H9 (cell line): ENCODE data around the gene GAS5. TPM values are rescaled to one million over a fixed set of nuclear protein-coding genes. Genes with fewer than 3 reads are reported as not detected.

ENCODE experiments used
- DNase-seq: peaks from one replicate; pipeline ENCODE4 v3.0.0-alpha.2; 2017
- H2AFZ ChIP-seq: one replicate; pipeline ENCODE4 v1.6.1; 2013; ENCODE audit warnings: mild to moderate bottlenecking, low read length, control low read depth, moderate library complexity
- H2AK5ac ChIP-seq: 2 replicates; pipeline ENCODE4 v1.6.1; 2013; ENCODE audit warnings: low read length, control low read depth, mixed read lengths; ENCODE audit not compliant: insufficient read length
- H2BK120ac ChIP-seq: one replicate; pipeline ENCODE4 v1.6.1; 2013; ENCODE audit warnings: low read depth, mild to moderate bottlenecking, low read length, control low read depth, inconsistent platforms; ENCODE audit not compliant: poor library complexity, severe bottlenecking
- H2BK12ac ChIP-seq: 2 replicates; pipeline ENCODE4 v1.6.1; 2013; ENCODE audit warnings: low read length, control low read depth, mixed read lengths, low read depth; ENCODE audit not compliant: insufficient read length
- H2BK15ac ChIP-seq: 2 replicates; pipeline ENCODE4 v1.6.1; 2013; ENCODE audit warnings: low read depth, low read length, control low read depth
- H2BK20ac ChIP-seq: one replicate; pipeline ENCODE4 v1.6.1; 2013; ENCODE audit warnings: low read depth, mild to moderate bottlenecking, low read length, control low read depth, inconsistent platforms; ENCODE audit not compliant: poor library complexity, severe bottlenecking
- H2BK5ac ChIP-seq: 2 replicates; pipeline ENCODE4 v1.6.1; 2013; ENCODE audit warnings: low read length, control low read depth, mixed read lengths; ENCODE audit not compliant: insufficient read length
- H3K14ac ChIP-seq: 2 replicates; pipeline ENCODE4 v1.6.1; 2013; ENCODE audit warnings: low read length, control low read depth; ENCODE audit not compliant: insufficient read depth
- H3K18ac ChIP-seq: 2 replicates; pipeline ENCODE4 v1.6.1; 2013; ENCODE audit warnings: low read depth, mild to moderate bottlenecking, mixed read lengths, low read length, control low read depth; ENCODE audit not compliant: insufficient read length
- H3K23ac ChIP-seq: 2 replicates; pipeline ENCODE4 v1.6.1; 2013; ENCODE audit warnings: low read length, control low read depth, mixed read lengths, low read depth; ENCODE audit not compliant: insufficient read length
- H3K23me2 ChIP-seq: 2 replicates; pipeline ENCODE4 v1.6.1; 2013; ENCODE audit warnings: low read depth, mild to moderate bottlenecking, mixed read lengths, low read length, control low read depth; ENCODE audit not compliant: insufficient read length, poor library complexity, severe bottlenecking
- H3K27ac ChIP-seq: 2 replicates; pipeline ENCODE4 v1.5.1; 2013; ENCODE audit warnings: low read length, control low read depth, mixed read lengths, low read depth; ENCODE audit not compliant: insufficient read length
- H3K27me3 ChIP-seq: 2 replicates; pipeline ENCODE4 v1.6.1; 2013; ENCODE audit warnings: low read length, control low read depth, inconsistent platforms; ENCODE audit not compliant: insufficient read depth
- H3K4ac ChIP-seq: 2 replicates; pipeline ENCODE4 v1.6.1; 2013; ENCODE audit warnings: low read depth, mild to moderate bottlenecking, control low read depth, inconsistent platforms, low read length, moderate library complexity
- H3K4me1 ChIP-seq: 2 replicates; pipeline ENCODE4 v1.6.1; 2013; ENCODE audit warnings: low read length, control low read depth, inconsistent platforms; ENCODE audit not compliant: insufficient read depth
- H3K4me2 ChIP-seq: 2 replicates; pipeline ENCODE4 v1.6.1; 2013; ENCODE audit warnings: low read length, control low read depth, mixed read lengths; ENCODE audit not compliant: insufficient read length, insufficient read depth
- H3K56ac ChIP-seq: 2 replicates; pipeline ENCODE4 v1.6.1; 2013; ENCODE audit warnings: low read depth, mild to moderate bottlenecking, mixed read lengths, low read length, control low read depth; ENCODE audit not compliant: insufficient read length
- H3K79me1 ChIP-seq: 2 replicates; pipeline ENCODE4 v1.6.1; 2013; ENCODE audit warnings: low read depth, mild to moderate bottlenecking, moderate library complexity, low read length, control low read depth, inconsistent platforms; ENCODE audit not compliant: insufficient read depth, poor library complexity, severe bottlenecking
- H3K79me2 ChIP-seq: 2 replicates; pipeline ENCODE4 v1.6.1; 2013; ENCODE audit warnings: low read length, control low read depth, inconsistent platforms; ENCODE audit not compliant: insufficient read depth
- H3K9ac ChIP-seq: 2 replicates; pipeline ENCODE4 v1.6.1; 2013; ENCODE audit warnings: low read length, control low read depth, mixed read lengths; ENCODE audit not compliant: insufficient read length; ENCODE audit errors: extremely low read depth
- H3K9me3 ChIP-seq: one replicate; pipeline ENCODE4 v1.6.1; 2013; ENCODE audit warnings: low read depth, low read length, inconsistent platforms; ENCODE audit not compliant: control insufficient read depth
- H3T11ph ChIP-seq: one replicate; pipeline ENCODE4 v1.6.1; 2013; ENCODE audit warnings: mild to moderate bottlenecking, low read length, control low read depth, inconsistent platforms
- H4K20me1 ChIP-seq: one replicate; pipeline ENCODE4 v1.6.1; 2013; ENCODE audit not compliant: control insufficient read depth, insufficient read length, insufficient read depth
- H4K5ac ChIP-seq: 2 replicates; pipeline ENCODE4 v1.6.1; 2013; ENCODE audit warnings: low read depth, mild to moderate bottlenecking, mixed read lengths, low read length, control low read depth; ENCODE audit not compliant: insufficient read length
- H4K8ac ChIP-seq: replicated peaks from 2 replicates; pipeline ENCODE4 v1.6.1; 2013; ENCODE audit warnings: low read length, control low read depth, mixed read lengths, low read depth; ENCODE audit not compliant: insufficient read length
- H4K91ac ChIP-seq: 2 replicates; pipeline ENCODE4 v1.6.1; 2013; ENCODE audit warnings: low read depth, mild to moderate bottlenecking, moderate library complexity, mixed read lengths, low read length, control low read depth; ENCODE audit not compliant: insufficient read length
- H3K27ac Mint-ChIP-seq, 3 experiments: 2 replicates in 2 of 3; 3 replicates in 1 of 3; pipeline ENCODE4 v1.8.0; 2020 to 2021; ENCODE audit warnings: mixed read lengths in 3 of 3, mild to moderate bottlenecking in 1 of 3, moderate library complexity in 1 of 3
- H3K27me3 Mint-ChIP-seq: 2 replicates; pipeline ENCODE4 v1.8.0; 2021; ENCODE audit warnings: low read depth, mild to moderate bottlenecking, moderate library complexity, mixed read lengths
- H3K36me3 Mint-ChIP-seq, 3 experiments: 2 replicates in 2 of 3; 3 replicates in 1 of 3; pipeline ENCODE4 v1.8.0; 2020 to 2021; ENCODE audit warnings: low read depth in 3 of 3, mixed read lengths in 3 of 3; ENCODE audit not compliant: insufficient read depth in 1 of 3
- H3K4me1 Mint-ChIP-seq, 2 experiments: 2 replicates each; pipeline ENCODE4 v1.8.0; 2020; ENCODE audit warnings: mixed read lengths in 2 of 2
- H3K4me3 Mint-ChIP-seq, 2 experiments: 2 replicates in 1 of 2; 3 replicates in 1 of 2; pipeline ENCODE4 v1.8.0; 2020 to 2021; ENCODE audit warnings: mild to moderate bottlenecking in 2 of 2, mixed read lengths in 2 of 2, moderate library complexity in 1 of 2
- H3K9me3 Mint-ChIP-seq, 2 experiments: 2 replicates in 1 of 2; 3 replicates in 1 of 2; pipeline ENCODE4 v1.8.0; 2020; ENCODE audit warnings: mild to moderate bottlenecking in 2 of 2, mixed read lengths in 2 of 2, moderate library complexity in 1 of 2
- WGBS: extraction: QIAGEN DNeasy Blood & Tissue Kit; methylation state at CpG from one replicate; pipeline ENCODE4 v1.1.7; 2013; ENCODE audit warnings: missing lambda C conversion rate, low lambda C conversion rate, mixed read lengths; ENCODE audit not compliant: insufficient read length; ENCODE audit errors: extremely low coverage; 5-methylcytosine and 5-hydroxymethylcytosine counted together
- long read RNA-seq: library from polyadenylated mRNA; unstranded; transcript quantifications from one replicate; pipeline ENCODE4 v2.0.0, GENCODE V29; 2020
- total RNA-seq: library from RNA; stranded (reverse); gene quantifications from 2 replicates; pipeline ENCODE4 v1.2.1, GENCODE V29; 2021
- TF ChIP-seq, protein P1 (sequence below): fragments of 200-600 bp; sonication (generic); conservative IDR thresholded peaks from 3 replicates; pipeline ENCODE4 v1.8.0; 2021; ENCODE audit warnings: antibody characterized with exemption, mild to moderate bottlenecking

The GAS5 gene
- total RNA-seq = 677 and 690 TPM in 2 replicates
- long read RNA-seq, transcript GAS5-203 (6 exons, 799 nt) = minor isoform, 12 of 505 reads
- long read RNA-seq, transcript GAS5-201 (10 exons, 979 nt) = minor isoform, 16 of 505 reads
- long read RNA-seq, transcript GAS5-204 (3 exons, 1,060 nt) = minor isoform, 19 of 505 reads
- long read RNA-seq, transcript GAS5-221 (12 exons, 632 nt) = major isoform, 59 of 505 reads
- long read RNA-seq, partial matches to known transcripts = 103 of 505 reads
- long read RNA-seq, other reads (novel, unspliced or antisense) = 263 of 505 reads

- H3K14ac ChIP-seq = peak within 1 kb of the TSS; percentile 99
- H3K4me2 ChIP-seq = peak within 1 kb of the TSS; percentile 96
- H2BK15ac ChIP-seq = no peak within 1 kb of the TSS
- H3K56ac ChIP-seq = peak within 1 kb of the TSS; percentile 27
- H3K36me3 Mint-ChIP-seq = peaks cover 55 to 65% (median 62%) of the 10 kb centered on the region in 3 experiments
- H2BK5ac ChIP-seq = peak within 1 kb of the TSS; percentile 46
- H2AFZ ChIP-seq = peak within 1 kb of the TSS; percentile 37
- peaks cover 3% of the 10 kb centered on the region; the same call in 1 of the 2 replicates for H3K27me3 Mint-ChIP-seq
- H3K23me2 ChIP-seq = peaks cover 10% of the 10 kb centered on the region
- H2BK120ac ChIP-seq = no peak within 1 kb of the TSS
- H2BK20ac ChIP-seq = no peak within 1 kb of the TSS
- H3K4me1 ChIP-seq = no peaks in the 10 kb centered on the region
- peak within 1 kb of the TSS; percentile 95 for H4K5ac ChIP-seq
- H4K91ac ChIP-seq = no peak within 1 kb of the TSS
- no peak within 1 kb of the TSS for H4K8ac ChIP-seq
- H3K18ac ChIP-seq = peak within 1 kb of the TSS; percentile 89
- no CpG with 5 or more reads among the region's 30 CpGs for WGBS
- H3K79me1 ChIP-seq = no peaks in the 10 kb centered on the region
- no peaks in the 10 kb centered on the region for H3K9me3 ChIP-seq
- H3K4me1 Mint-ChIP-seq = peaks cover 33 to 45% of the 10 kb centered on the region in 2 experiments
- H3K27ac ChIP-seq = peak within 1 kb of the TSS; percentile 68
- no peak within 1 kb of the TSS for H3K23ac ChIP-seq
- H4K20me1 ChIP-seq = no peaks in the 10 kb centered on the region
- TF ChIP-seq, protein P1, sequence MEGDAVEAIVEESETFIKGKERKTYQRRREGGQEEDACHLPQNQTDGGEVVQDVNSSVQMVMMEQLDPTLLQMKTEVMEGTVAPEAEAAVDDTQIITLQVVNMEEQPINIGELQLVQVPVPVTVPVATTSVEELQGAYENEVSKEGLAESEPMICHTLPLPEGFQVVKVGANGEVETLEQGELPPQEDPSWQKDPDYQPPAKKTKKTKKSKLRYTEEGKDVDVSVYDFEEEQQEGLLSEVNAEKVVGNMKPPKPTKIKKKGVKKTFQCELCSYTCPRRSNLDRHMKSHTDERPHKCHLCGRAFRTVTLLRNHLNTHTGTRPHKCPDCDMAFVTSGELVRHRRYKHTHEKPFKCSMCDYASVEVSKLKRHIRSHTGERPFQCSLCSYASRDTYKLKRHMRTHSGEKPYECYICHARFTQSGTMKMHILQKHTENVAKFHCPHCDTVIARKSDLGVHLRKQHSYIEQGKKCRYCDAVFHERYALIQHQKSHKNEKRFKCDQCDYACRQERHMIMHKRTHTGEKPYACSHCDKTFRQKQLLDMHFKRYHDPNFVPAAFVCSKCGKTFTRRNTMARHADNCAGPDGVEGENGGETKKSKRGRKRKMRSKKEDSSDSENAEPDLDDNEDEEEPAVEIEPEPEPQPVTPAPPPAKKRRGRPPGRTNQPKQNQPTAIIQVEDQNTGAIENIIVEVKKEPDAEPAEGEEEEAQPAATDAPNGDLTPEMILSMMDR = no peak
- H3K27me3 ChIP-seq = no peaks in the 10 kb centered on the region
- no peak within 1 kb of the TSS; the same call in 1 of the 2 replicates for H3K4ac ChIP-seq
- no peak within 1 kb of the TSS for H2BK12ac ChIP-seq
- H3K79me2 ChIP-seq = peaks cover 16% of the 10 kb centered on the region; the same call in 1 of the 2 replicates
- peak within 1 kb of the TSS; percentile 98 to 99 for H3K4me3 Mint-ChIP-seq
- H2AK5ac ChIP-seq = no peak within 1 kb of the TSS
- no peak within 1 kb of the TSS for H3T11ph ChIP-seq
- peak within 1 kb of the TSS; percentile 98 for H3K9ac ChIP-seq
- H3K9me3 Mint-ChIP-seq = peaks cover 0 to 9% of the 10 kb centered on the region in 2 experiments; a peak in 2 of 5 replicates
- peak within 1 kb of the TSS; percentile 99 to 100 (median 99) for H3K27ac Mint-ChIP-seq
- DNase-seq = peak; percentile 100
Observed at GRCh38 chr1:173867753-173868265, at the start of gene GAS5. Gene GAS5 (minus strand): TSS chr1:173867989.
